Colonic mucosa (tissue), 4 donors: ENCODE data around the gene L3MBTL1. TPM values are rescaled to one million over a fixed set of nuclear protein-coding genes. Genes with fewer than 3 reads are reported as not detected.
A peak's percentile ranks its signal among the peaks of the same experiment; 100 is the strongest.
"Not testable (repeated sequence)": the region's sequence is repeated elsewhere in the genome, so short reads cannot be mapped to it uniquely, and the experiment has no call there.

Source experiments
- DNase-seq: peaks from one replicate; pipeline ENCODE4 v3.0.0-alpha.2; 2020
- H3K27ac ChIP-seq: fragments of 200-600 bp; one replicate; pipeline ENCODE4 v1.8.0; 2021
- H3K27me3 ChIP-seq: fragments of 200-600 bp; one replicate; pipeline ENCODE4 v1.8.0; 2021
- H3K36me3 ChIP-seq: fragments of 200-600 bp; one replicate; pipeline ENCODE4 v1.8.0; 2021
- H3K4me1 ChIP-seq: fragments of 200-600 bp; one replicate; pipeline ENCODE4 v1.8.0; 2021; ENCODE audit warnings: mild to moderate bottlenecking
- H3K4me3 ChIP-seq: fragments of 200-600 bp; one replicate; pipeline ENCODE4 v1.8.0; 2021
- H3K9ac ChIP-seq, 2 donors: one replicate each; pipeline ENCODE4 v1.7.0; 2013; ENCODE audit warnings: control low read depth in 2 of 2, low read depth in 2 of 2, low read length in 2 of 2
- H3K9me3 ChIP-seq: fragments of 200-600 bp; one replicate; pipeline ENCODE4 v1.8.0; 2021
- intact Hi-C: fragments of 100-400 bp; cut with DNase I; formaldehyde crosslinking; loops from one replicate; pipeline ENCODE4 v1.14.1; 2022
- total RNA-seq, 2 donors: library from RNA; stranded (reverse); fragmentation: NEBNext Ultra II Directional in 1 of 2; extraction: Animal tissue kit (Norgen Biotek cat#: 25700) in 1 of 2; gene quantifications; one replicate each; pipeline ENCODE4 v1.2.1, GENCODE V29; 2021
- TF ChIP-seq, protein P1 (sequence below): fragments of 200-600 bp; IDR thresholded peaks from one replicate; pipeline ENCODE4 v1.8.0; 2022; ENCODE audit warnings: antibody characterized with exemption, mild to moderate bottlenecking
- donor health status: healthy.
- donor health status: DM: no; HTN: no; CAD: no.
- donor health status: DM: no; HTN: no; CAD: no.

L3MBTL1 gene
- total RNA-seq, 2 donors from 2014 or later, result 4.5 to 8.8 TPM

DNA sequence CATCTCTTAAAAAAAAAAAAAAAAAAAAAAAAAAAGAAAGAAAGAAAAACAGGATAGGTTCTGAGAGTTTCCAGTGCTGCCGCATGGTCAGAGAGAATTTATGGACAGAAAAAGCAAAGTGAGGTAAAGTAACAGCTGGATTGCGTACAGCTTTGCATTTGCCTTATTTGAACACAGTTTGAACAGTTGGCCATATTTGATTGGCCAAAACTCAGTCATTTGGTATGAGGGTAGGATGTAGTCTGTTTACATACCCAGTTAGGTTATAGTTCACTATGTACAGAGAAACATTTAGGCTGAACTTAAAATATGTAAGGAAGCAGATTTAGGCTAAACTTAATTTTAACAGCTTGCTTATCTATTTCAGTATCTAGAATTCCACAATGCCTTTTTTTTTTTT is 17.5 kb upstream of the L3MBTL1 start:
- intact Hi-C loops, result no loop called here

DNA sequence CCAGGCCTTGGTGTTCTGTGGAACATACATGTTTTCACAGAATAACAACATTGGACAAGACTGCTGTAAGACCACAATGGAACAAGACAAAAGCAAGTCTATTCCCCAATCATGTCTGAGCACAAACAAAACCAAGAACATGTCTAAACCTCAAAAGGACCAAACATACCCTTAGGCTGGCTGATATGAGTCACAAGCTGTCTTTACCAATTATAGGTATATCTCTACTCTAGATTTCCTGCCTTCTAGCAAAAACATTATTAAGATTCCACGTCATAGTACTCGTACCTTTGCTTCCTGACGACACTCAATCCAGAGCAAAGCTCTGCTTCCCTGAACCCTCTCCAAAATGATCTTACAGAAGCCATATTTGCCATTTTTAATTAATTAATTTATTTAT is 15.4 kb upstream of the L3MBTL1 start:
- no peak for DNase-seq
- TF ChIP-seq, protein P1, sequence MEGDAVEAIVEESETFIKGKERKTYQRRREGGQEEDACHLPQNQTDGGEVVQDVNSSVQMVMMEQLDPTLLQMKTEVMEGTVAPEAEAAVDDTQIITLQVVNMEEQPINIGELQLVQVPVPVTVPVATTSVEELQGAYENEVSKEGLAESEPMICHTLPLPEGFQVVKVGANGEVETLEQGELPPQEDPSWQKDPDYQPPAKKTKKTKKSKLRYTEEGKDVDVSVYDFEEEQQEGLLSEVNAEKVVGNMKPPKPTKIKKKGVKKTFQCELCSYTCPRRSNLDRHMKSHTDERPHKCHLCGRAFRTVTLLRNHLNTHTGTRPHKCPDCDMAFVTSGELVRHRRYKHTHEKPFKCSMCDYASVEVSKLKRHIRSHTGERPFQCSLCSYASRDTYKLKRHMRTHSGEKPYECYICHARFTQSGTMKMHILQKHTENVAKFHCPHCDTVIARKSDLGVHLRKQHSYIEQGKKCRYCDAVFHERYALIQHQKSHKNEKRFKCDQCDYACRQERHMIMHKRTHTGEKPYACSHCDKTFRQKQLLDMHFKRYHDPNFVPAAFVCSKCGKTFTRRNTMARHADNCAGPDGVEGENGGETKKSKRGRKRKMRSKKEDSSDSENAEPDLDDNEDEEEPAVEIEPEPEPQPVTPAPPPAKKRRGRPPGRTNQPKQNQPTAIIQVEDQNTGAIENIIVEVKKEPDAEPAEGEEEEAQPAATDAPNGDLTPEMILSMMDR, result no peak
- H3K4me3 ChIP-seq, result no peak overlapping the region
- H3K27ac ChIP-seq, result no peak overlapping the region
- no peaks in the 10 kb centered on the region for H3K36me3 ChIP-seq
- no peaks in the 10 kb centered on the region for H3K4me1 ChIP-seq
- H3K9ac ChIP-seq, result no peak overlapping the region
- no peaks in the 10 kb centered on the region for H3K27me3 ChIP-seq
- intact Hi-C loops, result no loop called here
- no peaks in the 10 kb centered on the region for H3K9me3 ChIP-seq

More for the DNA sequence above, 17.5 kb upstream of the L3MBTL1 start:
- no peaks in the 10 kb centered on the region for H3K4me1 ChIP-seq
- no peaks in the 10 kb centered on the region for H3K9me3 ChIP-seq
- DNase-seq, result no peak
- H3K27me3 ChIP-seq, result no peaks in the 10 kb centered on the region
- no peak overlapping the region for H3K27ac ChIP-seq
- no peak overlapping the region for H3K9ac ChIP-seq
- TF ChIP-seq, protein P1, result no peak
- no peak overlapping the region for H3K4me3 ChIP-seq
- no peaks in the 10 kb centered on the region for H3K36me3 ChIP-seq

DNA sequence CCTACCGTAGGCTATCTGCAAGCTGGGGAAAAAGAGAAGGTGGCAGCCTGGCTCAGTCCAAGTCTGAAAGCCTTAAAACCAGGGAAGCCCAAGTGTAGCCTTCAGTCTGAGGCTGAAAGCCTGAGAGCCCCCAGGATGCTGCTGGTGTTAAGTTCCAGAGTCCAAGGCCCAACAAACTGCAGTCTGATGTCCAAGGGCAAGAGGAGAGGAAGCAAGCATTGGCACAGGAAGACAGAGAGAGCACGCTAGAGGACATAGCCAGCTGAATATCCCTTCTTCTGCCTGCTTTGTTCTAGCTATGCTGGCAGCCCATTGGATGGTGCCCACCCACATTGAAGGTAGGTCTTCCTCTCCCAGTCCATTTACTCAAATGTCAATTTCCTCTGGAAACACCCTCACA is 12.1 kb upstream of the L3MBTL1 start:
- intact Hi-C loops, result no loop called here
- DNase-seq, result no peak
- TF ChIP-seq, protein P1, result no peak

DNA sequence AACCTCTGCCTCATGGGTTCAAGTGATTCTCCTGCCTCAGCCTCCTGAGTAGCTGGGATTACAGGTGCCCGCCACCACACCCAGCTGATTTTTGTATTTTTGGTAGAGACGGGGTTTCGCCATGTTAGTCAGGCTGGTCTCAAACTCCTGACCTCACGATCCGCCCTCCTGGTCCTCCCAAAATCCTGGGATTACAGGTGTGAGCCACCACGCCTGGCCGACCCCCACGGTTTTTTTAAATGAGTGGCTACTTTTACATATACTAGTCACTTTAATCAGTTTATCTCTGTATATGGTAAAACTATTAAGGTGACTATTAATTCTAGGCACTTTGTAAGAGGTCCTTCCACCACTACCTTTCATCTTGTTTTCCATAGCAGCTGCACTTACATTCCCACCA is 5.5 kb upstream of the L3MBTL1 start:
- H3K27ac ChIP-seq, H3K27me3 ChIP-seq, H3K9me3 ChIP-seq, H3K4me3 ChIP-seq, intact Hi-C loops, H3K4me1 ChIP-seq, H3K36me3 ChIP-seq, DNase-seq, H3K9ac ChIP-seq: not testable (repeated sequence)

More for the DNA sequence above, 12.1 kb upstream of the L3MBTL1 start:
- Histone ChIP-seq H3K4me1 (no peaks in the 10 kb centered on the region), H3K36me3 (no peaks in the 10 kb centered on the region), H3K9ac (no peak overlapping the region), H3K27ac (no peak overlapping the region), H3K27me3 (no peaks in the 10 kb centered on the region), H3K9me3 (no peaks in the 10 kb centered on the region), H3K4me3 (no peak overlapping the region)

DNA sequence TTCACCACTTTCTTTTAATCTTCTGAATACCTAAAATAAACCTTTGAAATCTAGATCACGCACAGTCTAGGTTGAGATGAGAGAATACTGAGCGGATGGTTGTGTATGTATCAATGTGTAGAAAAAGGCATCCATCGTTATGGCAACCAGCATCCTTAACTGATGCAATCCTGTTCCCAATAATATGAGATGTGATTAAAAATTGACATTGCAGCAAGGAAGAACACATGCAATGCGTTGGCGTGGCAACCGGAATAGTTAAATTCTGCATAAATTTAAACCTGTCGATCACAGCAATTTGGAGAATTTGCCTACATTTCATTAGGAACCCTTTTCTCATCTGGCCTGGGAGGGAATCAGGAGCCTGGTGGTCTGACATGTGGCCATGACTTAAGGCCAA is 1.3 kb upstream of the L3MBTL1 start:
- TF ChIP-seq, protein P1, result no peak
- intact Hi-C loops, result no loop called here
- no peak overlapping the region for H3K4me3 ChIP-seq
- H3K4me1 ChIP-seq, result no peaks in the 10 kb centered on the region
- H3K36me3 ChIP-seq, result no peaks in the 10 kb centered on the region
- DNase-seq, result no peak
- H3K9me3 ChIP-seq, result no peaks in the 10 kb centered on the region
- H3K9ac ChIP-seq, result no peak overlapping the region
- peaks cover 12% of the 10 kb centered on the region for H3K27me3 ChIP-seq
- H3K27ac ChIP-seq, result no peak overlapping the region

DNA sequence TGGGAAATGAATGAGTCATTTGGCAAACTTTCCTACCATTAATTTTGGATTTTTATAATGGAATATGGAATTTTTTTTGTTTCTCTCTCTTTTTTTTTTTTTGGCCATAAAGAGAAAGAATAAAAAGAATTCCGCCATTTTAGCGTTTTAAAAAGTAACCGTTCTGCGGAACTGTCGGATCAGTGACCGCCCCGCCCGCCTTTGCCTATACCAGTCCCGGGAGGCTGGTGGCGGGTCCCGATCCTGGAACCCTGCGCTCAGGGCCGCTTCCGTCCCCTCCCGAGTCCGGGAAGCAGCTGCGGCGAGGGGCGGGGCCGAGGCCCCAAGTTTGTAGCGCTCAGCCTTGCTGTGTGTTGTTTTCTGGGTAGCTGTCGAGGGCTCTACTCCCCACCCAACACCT is 609 bp downstream of the L3MBTL1 start:
- no peak overlapping the region for H3K27ac ChIP-seq
- peak; percentile 30 for DNase-seq
- no peaks in the 10 kb centered on the region for H3K9me3 ChIP-seq

More for the DNA sequence above, 609 bp downstream of the L3MBTL1 start:
- Histone ChIP-seq H3K4me3 (peak overlapping the region; percentile 67), H3K9ac (peak overlapping the region; percentile 19 to 35), H3K36me3 (no peaks in the 10 kb centered on the region), H3K27me3 (peaks cover 12% of the 10 kb centered on the region), H3K4me1 (no peaks in the 10 kb centered on the region)
- TF ChIP-seq, protein P1, result no peak
- intact Hi-C loops, result no loop called here
